H1 (cell line): Measurements from ENCODE around the gene DLK2.

Experiments used
- CTCF ChIP-seq, 3 experiments: IDR thresholded peaks; 1 replicate in 2 of 3; 2 replicates in 1 of 3; pipeline versions ENCODE4 v1.5.1 to v1.6.1; 2011; ENCODE audit warnings: low read length in 3 of 3, mild to moderate bottlenecking in 3 of 3, inconsistent platforms in 2 of 3, low read depth in 1 of 3, moderate library complexity in 1 of 3; ENCODE audit not compliant: insufficient read depth in 1 of 3; ENCODE audit errors: control extremely low read depth in 1 of 3
- SIX5 ChIP-seq: IDR thresholded peaks from 2 replicates; pipeline ENCODE4 v1.6.1; 2011; ENCODE audit warnings: mild to moderate bottlenecking, low read depth, low read length
- SP2 ChIP-seq: IDR thresholded peaks from 2 replicates; pipeline ENCODE4 v1.6.1; 2012; ENCODE audit warnings: mild to moderate bottlenecking, low read length, inconsistent platforms

DNA sequence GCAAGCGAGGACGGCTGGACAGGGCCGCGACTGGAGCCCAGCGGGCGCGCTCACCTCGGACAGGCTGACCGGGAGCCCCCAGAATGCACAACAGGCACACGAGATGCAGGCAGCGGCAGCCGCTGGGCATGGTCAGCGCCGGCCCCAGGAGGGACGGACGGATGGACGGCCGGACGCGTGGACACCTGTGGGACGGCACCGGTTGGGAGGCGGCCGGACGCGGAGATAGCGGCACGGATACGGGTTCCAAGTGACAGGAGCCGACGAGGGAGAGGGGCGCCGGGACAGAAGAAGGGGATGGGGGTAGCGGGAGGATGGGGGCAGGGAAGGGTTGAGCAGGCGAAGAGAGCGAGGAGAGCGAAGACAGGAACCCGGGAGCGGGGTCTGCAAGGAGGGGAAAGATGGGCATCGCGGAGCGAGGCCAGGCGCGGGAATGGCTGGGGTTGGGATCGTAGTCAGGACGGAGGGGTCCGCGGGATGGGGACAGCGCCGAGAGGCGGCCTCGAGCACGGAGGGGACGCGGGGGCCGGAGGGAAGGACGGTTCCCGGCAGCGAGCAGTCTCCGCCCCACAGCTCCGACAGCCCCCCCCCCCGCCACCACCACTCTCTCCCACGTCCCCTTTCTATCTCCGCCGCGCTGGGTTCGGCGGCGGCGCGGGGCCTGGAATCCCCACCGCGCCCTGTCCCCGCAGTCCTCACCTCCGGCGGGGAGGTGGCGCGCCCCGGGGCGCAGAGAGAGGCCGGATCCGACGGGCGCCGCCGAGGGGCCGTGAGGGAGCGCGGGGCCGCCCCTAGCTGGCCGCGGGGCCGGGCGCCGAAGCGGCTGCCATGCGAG is 435 bp downstream of the DLK2 start:
- no peak for TF ChIP-seq CTCF (IDR thresholded peaks at IDR 0.05; ENCODE audit: control extremely low read depth in 1 of 3, insufficient read depth in 1 of 3, low read depth in 1 of 3, low read length in 3 of 3)
- no peak for TF ChIP-seq SIX5
- no peak for TF ChIP-seq SP2
